ENCODE results near the gene MLLT6.
A peak's percentile ranks its signal among the peaks of the same experiment; 100 is the strongest.

MLLT6 gene

GRCh38 chr17:38704606-38705522 is at the start of gene MLLT6:
MLLT6 (plus strand) TSS chr17:38705273; CDS start chr17:38705633, 360 bp downstream.
- peak; percentile 46 for ATAC-seq
- peaks cover 15% of the 10 kb centered on the region for H3K36me3 Mint-ChIP-seq
- peaks cover 71% of the 10 kb centered on the region for H3K4me1 Mint-ChIP-seq
- H3K9me3 Mint-ChIP-seq = peaks cover 4% of the 10 kb centered on the region
- peak within 1 kb of the TSS; percentile 100 for H3K27ac Mint-ChIP-seq
- peak within 1 kb of the TSS; percentile 91 for H3K4me3 Mint-ChIP-seq
- H3K27me3 Mint-ChIP-seq = no peaks in the 10 kb centered on the region

- Mint-ChIP-seq H3K4me3 (no peak overlapping the region), H3K27me3 (peaks cover 80% of the 10 kb centered on the region), H3K4me1 (peaks cover 24% of the 10 kb centered on the region), H3K36me3 (no peaks in the 10 kb centered on the region), H3K27ac (no peak overlapping the region), H3K9me3 (no peaks in the 10 kb centered on the region)
- no peak for ATAC-seq
Observed at GRCh38 chr17:38656959-38657823, 47.9 kb upstream of the MLLT6 start.

- no peak overlapping the region for H3K27ac Mint-ChIP-seq
- H3K4me3 Mint-ChIP-seq = no peak overlapping the region
- H3K27me3 Mint-ChIP-seq = peaks cover 88% of the 10 kb centered on the region
- no peaks in the 10 kb centered on the region for H3K9me3 Mint-ChIP-seq
- no peak for ATAC-seq
- peaks cover 24% of the 10 kb centered on the region for H3K4me1 Mint-ChIP-seq
- H3K36me3 Mint-ChIP-seq = no peaks in the 10 kb centered on the region
Observed at GRCh38 chr17:38657824-38658740, 47.0 kb upstream of the MLLT6 start.

- no peak overlapping the region for H3K27ac Mint-ChIP-seq
- no peaks in the 10 kb centered on the region for H3K36me3 Mint-ChIP-seq
- ATAC-seq = no peak
- peaks cover 88% of the 10 kb centered on the region for H3K27me3 Mint-ChIP-seq
- H3K4me1 Mint-ChIP-seq = peaks cover 24% of the 10 kb centered on the region
- H3K9me3 Mint-ChIP-seq = no peaks in the 10 kb centered on the region
- no peak overlapping the region for H3K4me3 Mint-ChIP-seq
Observed at GRCh38 chr17:38658741-38659345, 46.2 kb upstream of the MLLT6 start.

- Mint-ChIP-seq H3K4me1 (peaks cover 18% of the 10 kb centered on the region), H3K27me3 (peaks cover 88% of the 10 kb centered on the region)
Observed at GRCh38 chr17:38659415-38659814, 45.7 kb upstream of the MLLT6 start.

GRCh38 chr17:38660097-38661025 is 44.7 kb upstream of the MLLT6 start:
- peaks cover 12% of the 10 kb centered on the region for H3K4me1 Mint-ChIP-seq
- no peak overlapping the region for H3K4me3 Mint-ChIP-seq
- no peaks in the 10 kb centered on the region for H3K9me3 Mint-ChIP-seq
- ATAC-seq = no peak
- H3K27ac Mint-ChIP-seq = no peak overlapping the region
- H3K36me3 Mint-ChIP-seq = no peaks in the 10 kb centered on the region
- H3K27me3 Mint-ChIP-seq = peaks cover 85% of the 10 kb centered on the region

More at GRCh38 chr17:38659415-38659814, 45.7 kb upstream of the MLLT6 start:
- ATAC-seq = no peak
- no peak overlapping the region for H3K27ac Mint-ChIP-seq
- H3K36me3 Mint-ChIP-seq = no peaks in the 10 kb centered on the region
- no peaks in the 10 kb centered on the region for H3K9me3 Mint-ChIP-seq
- no peak overlapping the region for H3K4me3 Mint-ChIP-seq

GRCh38 chr17:38663125-38663751 is 41.8 kb upstream of the MLLT6 start:
- peak; percentile 71 for ATAC-seq
- H3K4me1 Mint-ChIP-seq = peaks cover 6% of the 10 kb centered on the region
- no peak overlapping the region for H3K27ac Mint-ChIP-seq
- H3K4me3 Mint-ChIP-seq = no peak overlapping the region
- H3K36me3 Mint-ChIP-seq = no peaks in the 10 kb centered on the region
- H3K27me3 Mint-ChIP-seq = peaks cover 73% of the 10 kb centered on the region
- no peaks in the 10 kb centered on the region for H3K9me3 Mint-ChIP-seq

- Mint-ChIP-seq H3K9me3 (no peaks in the 10 kb centered on the region), H3K36me3 (no peaks in the 10 kb centered on the region), H3K27ac (no peak overlapping the region), H3K4me1 (peaks cover 6% of the 10 kb centered on the region), H3K4me3 (no peak overlapping the region), H3K27me3 (peaks cover 73% of the 10 kb centered on the region)
- ATAC-seq = no peak
Observed at GRCh38 chr17:38663964-38664644, 41.0 kb upstream of the MLLT6 start.

- no peaks in the 10 kb centered on the region for H3K9me3 Mint-ChIP-seq
- ATAC-seq = peak; percentile 50
- no peak overlapping the region for H3K4me3 Mint-ChIP-seq
- H3K27ac Mint-ChIP-seq = no peak overlapping the region
- H3K36me3 Mint-ChIP-seq = no peaks in the 10 kb centered on the region
- peaks cover 80% of the 10 kb centered on the region for H3K27me3 Mint-ChIP-seq
- peaks cover 18% of the 10 kb centered on the region for H3K4me1 Mint-ChIP-seq
Observed at GRCh38 chr17:38667099-38667786, 37.8 kb upstream of the MLLT6 start.

GRCh38 chr17:38667787-38668122 is 37.3 kb upstream of the MLLT6 start:
- H3K36me3 Mint-ChIP-seq = no peaks in the 10 kb centered on the region
- peaks cover 80% of the 10 kb centered on the region for H3K27me3 Mint-ChIP-seq
- H3K4me1 Mint-ChIP-seq = peaks cover 19% of the 10 kb centered on the region
- H3K9me3 Mint-ChIP-seq = no peaks in the 10 kb centered on the region
- no peak overlapping the region for H3K27ac Mint-ChIP-seq
- H3K4me3 Mint-ChIP-seq = no peak overlapping the region
- no peak for ATAC-seq

GRCh38 chr17:38669520-38669919 is 35.6 kb upstream of the MLLT6 start:
- Mint-ChIP-seq H3K36me3 (no peaks in the 10 kb centered on the region), H3K27me3 (peaks cover 65% of the 10 kb centered on the region), H3K27ac (no peak overlapping the region), H3K9me3 (no peaks in the 10 kb centered on the region), H3K4me1 (peaks cover 19% of the 10 kb centered on the region), H3K4me3 (no peak overlapping the region)
- ATAC-seq = no peak

GRCh38 chr17:38671939-38672720 is 32.9 kb upstream of the MLLT6 start:
- H3K27ac Mint-ChIP-seq = no peak overlapping the region
- H3K4me1 Mint-ChIP-seq = peaks cover 42% of the 10 kb centered on the region
- no peaks in the 10 kb centered on the region for H3K36me3 Mint-ChIP-seq
- no peak for ATAC-seq
- peaks cover 58% of the 10 kb centered on the region for H3K27me3 Mint-ChIP-seq
- H3K4me3 Mint-ChIP-seq = peak overlapping the region; percentile 6
- no peaks in the 10 kb centered on the region for H3K9me3 Mint-ChIP-seq
